ENCODE data around the gene GNAT1. TPM values are rescaled to one million over a fixed set of nuclear protein-coding genes. Genes with fewer than 3 reads are reported as not detected.

The GNAT1 gene
- total and polyA plus RNA-seq, 2 of the 13 experiments (the other 11 are each of a cell fraction or from before 2014, with no cell fraction given): 0.15 TPM; not detected in 1

- TF ChIP-seq NCOA2 (CRISPR knock-in tag; IDR thresholded peaks at IDR 0.05) (no peak), ZNF691 (CRISPR knock-in tag; IDR thresholded peaks at IDR 0.05; ENCODE audit: borderline replicate concordance, low read depth) (no peak), ZNF484 (CRISPR knock-in tag; IDR thresholded peaks at IDR 0.05; ENCODE audit: borderline replicate concordance, low read depth) (no peak), EED (CRISPR knock-in tag; IDR thresholded peaks at IDR 0.05) (no peak), GABPB1 (CRISPR knock-in tag; IDR thresholded peaks at IDR 0.05) (no peak), ZFP82 (CRISPR knock-in tag; IDR thresholded peaks at IDR 0.05; ENCODE audit: borderline replicate concordance) (0 out of 2 replicates have a peak, but pooled peaks have one; percentile 3), HDAC1 (CRISPR knock-in tag; IDR thresholded peaks at IDR 0.05) (peak; percentile 6; the same call in 1 of the 2 replicates), RFXANK (CRISPR knock-in tag; IDR thresholded peaks at IDR 0.05) (no peak), ZNF263 (CRISPR knock-in tag; IDR thresholded peaks at IDR 0.05) (0 out of 2 replicates have a peak, but pooled peaks have one; percentile 39), PITX1 (CRISPR knock-in tag; IDR thresholded peaks at IDR 0.05) (0 out of 2 replicates have a peak, but pooled peaks have one; percentile 26), ARID3A (IDR thresholded peaks at IDR 0.05; ENCODE audit: low read depth, low read length) (no peak), ESRRA (CRISPR knock-in tag; IDR thresholded peaks at IDR 0.05; ENCODE audit: low read depth) (0 out of 2 replicates have a peak, but pooled peaks have one; percentile 2), ZNF530 (CRISPR knock-in tag; IDR thresholded peaks at IDR 0.05; ENCODE audit: low read depth) (0 out of 2 replicates have a peak, but pooled peaks have one; percentile 21)
- TF ChIP-seq, protein P1, sequence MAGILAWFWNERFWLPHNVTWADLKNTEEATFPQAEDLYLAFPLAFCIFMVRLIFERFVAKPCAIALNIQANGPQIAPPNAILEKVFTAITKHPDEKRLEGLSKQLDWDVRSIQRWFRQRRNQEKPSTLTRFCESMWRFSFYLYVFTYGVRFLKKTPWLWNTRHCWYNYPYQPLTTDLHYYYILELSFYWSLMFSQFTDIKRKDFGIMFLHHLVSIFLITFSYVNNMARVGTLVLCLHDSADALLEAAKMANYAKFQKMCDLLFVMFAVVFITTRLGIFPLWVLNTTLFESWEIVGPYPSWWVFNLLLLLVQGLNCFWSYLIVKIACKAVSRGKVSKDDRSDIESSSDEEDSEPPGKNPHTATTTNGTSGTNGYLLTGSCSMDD (CRISPR knock-in tag; IDR thresholded peaks at IDR 0.05): no peak
- TF ChIP-seq, protein P2, sequence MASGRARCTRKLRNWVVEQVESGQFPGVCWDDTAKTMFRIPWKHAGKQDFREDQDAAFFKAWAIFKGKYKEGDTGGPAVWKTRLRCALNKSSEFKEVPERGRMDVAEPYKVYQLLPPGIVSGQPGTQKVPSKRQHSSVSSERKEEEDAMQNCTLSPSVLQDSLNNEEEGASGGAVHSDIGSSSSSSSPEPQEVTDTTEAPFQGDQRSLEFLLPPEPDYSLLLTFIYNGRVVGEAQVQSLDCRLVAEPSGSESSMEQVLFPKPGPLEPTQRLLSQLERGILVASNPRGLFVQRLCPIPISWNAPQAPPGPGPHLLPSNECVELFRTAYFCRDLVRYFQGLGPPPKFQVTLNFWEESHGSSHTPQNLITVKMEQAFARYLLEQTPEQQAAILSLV (CRISPR knock-in tag; IDR thresholded peaks at IDR 0.05; ENCODE audit: borderline replicate concordance): no peak
- FAIRE-seq: no peak
- intact Hi-C loops (cut with micrococcal nuclease; ENCODE audit: unreplicated experiment) (no loop called here), in situ Hi-C loops (cut with HindIII; ENCODE audit: extremely low pct_ligation_motif_present, low pct_unique_long_range_greater_than_20kb) (no loop called here)
- peak overlapping the region; percentile 81 for H3K9ac ChIP-seq (ENCODE audit: insufficient read depth, low read depth, low read length)
- no peak for DNase-seq (ENCODE audit: low spot score)
- H3K36me3 ChIP-seq (replicated peaks in 1 of 2; ENCODE audit: control insufficient read depth in 1 of 2, insufficient read depth in 2 of 2, low read length in 2 of 2): peaks cover 0 to 2% of the 10 kb centered on the region in 2 experiments; a peak in 1 of 5 replicates
- no peaks in the 10 kb centered on the region for H4K20me1 ChIP-seq (ENCODE audit: insufficient read depth, low read length)
- H3K4me1 ChIP-seq (ENCODE audit: insufficient read depth, low read length): peaks cover 53% of the 10 kb centered on the region
- peak overlapping the region; percentile 85 to 93 (median 87) for H3K4me3 ChIP-seq (replicated peaks in 1 of 3; ENCODE audit: insufficient read depth in 1 of 3, low read depth in 2 of 3, low read length in 3 of 3)
- peaks cover 26% of the 10 kb centered on the region for H3K79me2 ChIP-seq (ENCODE audit: insufficient read depth, low read length)
- TSS peak; percentile 68 for BruUV-seq (replicated peaks)
- no peak overlapping the region for H2AFZ ChIP-seq (ENCODE audit: low read length)
- ATAC-seq: no peak
- H3K4me2 ChIP-seq (ENCODE audit: low read depth, low read length): peak overlapping the region; percentile 79
- WGBS (ENCODE audit: low lambda C conversion rate): 5% methylated on average over 12 of the region's 13 CpGs
- H3K9me3 ChIP-seq (ENCODE audit: low read length): no peaks in the 10 kb centered on the region
- H3K27ac ChIP-seq (ENCODE audit: extremely low read length, insufficient read depth, low read length): peak overlapping the region; percentile 44
- ChIA-PET CTCF (ENCODE audit: low intra/inter-chr PET ratio, low total read pairs) (no interaction called here), POLR2A (interaction anchor here (0.7 to 2.7 kb wide), 11 partner anchors 9 to 116 kb away, joined by 3 to 55 read pairs (median 14); no protein-coding TSS in a partner anchor)
- H3K27me3 ChIP-seq (ENCODE audit: control insufficient read depth in 1 of 2, insufficient read depth in 2 of 2, low read length in 2 of 2): no peaks in the 10 kb centered on the region; a peak in 1 of 5 replicates
Measured at GRCh38 chr3:50236484-50237132, 45.2 kb downstream of the GNAT1 start.

All from HepG2 (cell line).